Endothelial cell of umbilical vein (primary cell): Measurements from ENCODE around the gene NQO2.

Source experiments
- EZH2 ChIP-seq: IDR thresholded peaks from 2 replicates; pipeline ENCODE4 v1.6.1; 2012; ENCODE audit warnings: borderline replicate concordance, low read depth, mild to moderate bottlenecking, moderate library complexity, low read length, inconsistent platforms; ENCODE audit not compliant: severe bottlenecking
- FOS ChIP-seq: IDR thresholded peaks from 2 replicates; pipeline ENCODE4 v1.6.1; 2011; ENCODE audit warnings: mild to moderate bottlenecking, low read length, moderate library complexity, borderline replicate concordance; ENCODE audit not compliant: insufficient read depth
- GATA2 ChIP-seq: IDR thresholded peaks from 2 replicates; pipeline ENCODE4 v1.7.0; 2011; ENCODE audit warnings: low read depth, mild to moderate bottlenecking, moderate library complexity, mixed read lengths, low read length; ENCODE audit not compliant: insufficient read length, insufficient read depth
- JUN ChIP-seq: IDR thresholded peaks from 2 replicates; pipeline ENCODE4 v1.6.1; 2011; ENCODE audit warnings: borderline replicate concordance, low read depth; ENCODE audit not compliant: insufficient read length, insufficient read depth
- MYC ChIP-seq: IDR thresholded peaks from one replicate; pipeline ENCODE4 v1.6.1; 2011; ENCODE audit warnings: mild to moderate bottlenecking, low read depth, low read length
- POLR2A ChIP-seq: IDR thresholded peaks from 2 replicates; pipeline ENCODE4 v1.6.1; 2012; ENCODE audit warnings: low read depth, mild to moderate bottlenecking, control low read depth, low read length
- POLR2AphosphoS5 ChIP-seq: IDR thresholded peaks from 2 replicates; pipeline ENCODE4 v1.6.1; 2012; ENCODE audit warnings: low read depth, mild to moderate bottlenecking, control low read depth, low read length, moderate library complexity; ENCODE audit not compliant: insufficient read depth
- TF ChIP-seq, protein P1 (sequence below), 2 donors: IDR thresholded peaks; 1 replicate in 1 of 2; 2 replicates in 1 of 2; pipeline ENCODE4 v1.5.1; 2011; ENCODE audit warnings: low read length in 2 of 2, mild to moderate bottlenecking in 2 of 2, moderate library complexity in 2 of 2, control low read depth in 1 of 2, inconsistent platforms in 1 of 2, low read depth in 1 of 2; ENCODE audit not compliant: insufficient read depth in 1 of 2; ENCODE audit errors: extremely low read depth in 1 of 2
- TF ChIP-seq, protein P2 (sequence below): IDR thresholded peaks from 2 replicates; pipeline ENCODE4 v1.6.1; 2011; ENCODE audit not compliant: insufficient read depth, insufficient read length

DNA sequence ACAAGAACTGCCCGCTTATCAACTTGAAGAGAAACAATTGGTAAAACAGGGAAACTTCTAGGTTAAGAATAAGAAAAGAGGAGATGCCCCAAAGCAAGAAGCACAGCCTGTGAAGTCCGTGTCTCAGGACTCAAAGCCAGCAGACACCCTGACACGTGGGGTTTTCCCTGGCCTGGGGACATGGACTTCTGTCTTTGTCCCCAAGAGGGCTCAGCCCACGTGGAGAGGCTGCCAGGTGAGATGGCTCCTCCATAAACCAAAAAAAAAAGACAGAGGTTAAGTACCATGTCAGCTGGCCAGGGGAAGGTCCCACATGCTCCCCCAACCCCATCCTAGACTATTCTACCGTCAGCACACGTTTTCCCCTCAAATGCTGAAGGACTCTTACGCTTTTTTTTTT is 38.2 kb upstream of the NQO2 start:
- TF ChIP-seq, protein P1, sequence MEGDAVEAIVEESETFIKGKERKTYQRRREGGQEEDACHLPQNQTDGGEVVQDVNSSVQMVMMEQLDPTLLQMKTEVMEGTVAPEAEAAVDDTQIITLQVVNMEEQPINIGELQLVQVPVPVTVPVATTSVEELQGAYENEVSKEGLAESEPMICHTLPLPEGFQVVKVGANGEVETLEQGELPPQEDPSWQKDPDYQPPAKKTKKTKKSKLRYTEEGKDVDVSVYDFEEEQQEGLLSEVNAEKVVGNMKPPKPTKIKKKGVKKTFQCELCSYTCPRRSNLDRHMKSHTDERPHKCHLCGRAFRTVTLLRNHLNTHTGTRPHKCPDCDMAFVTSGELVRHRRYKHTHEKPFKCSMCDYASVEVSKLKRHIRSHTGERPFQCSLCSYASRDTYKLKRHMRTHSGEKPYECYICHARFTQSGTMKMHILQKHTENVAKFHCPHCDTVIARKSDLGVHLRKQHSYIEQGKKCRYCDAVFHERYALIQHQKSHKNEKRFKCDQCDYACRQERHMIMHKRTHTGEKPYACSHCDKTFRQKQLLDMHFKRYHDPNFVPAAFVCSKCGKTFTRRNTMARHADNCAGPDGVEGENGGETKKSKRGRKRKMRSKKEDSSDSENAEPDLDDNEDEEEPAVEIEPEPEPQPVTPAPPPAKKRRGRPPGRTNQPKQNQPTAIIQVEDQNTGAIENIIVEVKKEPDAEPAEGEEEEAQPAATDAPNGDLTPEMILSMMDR (IDR thresholded peaks at IDR 0.05; ENCODE audit: extremely low read depth in 1 of 2, insufficient read depth in 1 of 2, low read depth in 1 of 2, low read length in 2 of 2): no peak
- TF ChIP-seq POLR2A (no peak), EZH2 (no peak), POLR2AphosphoS5 (no peak), GATA2 (no peak), FOS (no peak), MYC (no peak), JUN (no peak)
- TF ChIP-seq, protein P2, sequence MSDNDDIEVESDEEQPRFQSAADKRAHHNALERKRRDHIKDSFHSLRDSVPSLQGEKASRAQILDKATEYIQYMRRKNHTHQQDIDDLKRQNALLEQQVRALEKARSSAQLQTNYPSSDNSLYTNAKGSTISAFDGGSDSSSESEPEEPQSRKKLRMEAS: no peak
